IPS-15b (cell line): Measurements from ENCODE around the gene PALM3.
"Not testable (repeated sequence)": the region's sequence is repeated elsewhere in the genome, so short reads cannot be mapped to it uniquely, and the experiment has no call there.

Source experiments
- H3K27me3 ChIP-seq: one replicate; pipeline ENCODE4 v1.6.1; 2013; ENCODE audit warnings: low read length; ENCODE audit not compliant: control insufficient read depth, insufficient read depth
- H3K36me3 ChIP-seq: one replicate; pipeline ENCODE4 v1.6.1; 2013; ENCODE audit warnings: low read length; ENCODE audit not compliant: control insufficient read depth, insufficient read depth
- H3K4me1 ChIP-seq: one replicate; pipeline ENCODE4 v1.6.1; 2013; ENCODE audit warnings: mild to moderate bottlenecking, low read length; ENCODE audit not compliant: control insufficient read depth, insufficient read depth
- H3K4me3 ChIP-seq: one replicate; pipeline ENCODE4 v1.5.1; 2013; ENCODE audit warnings: low read depth, low read length
- H3K9ac ChIP-seq: one replicate; pipeline ENCODE4 v1.6.1; 2013; ENCODE audit warnings: low read depth, mild to moderate bottlenecking, low read length
- H3K9me3 ChIP-seq: one replicate; pipeline ENCODE4 v1.6.1; 2013; ENCODE audit warnings: mild to moderate bottlenecking, low read length; ENCODE audit not compliant: control insufficient read depth, insufficient read depth

The PALM3 gene

GRCh38 chr19:14054721-14055120 is 7.2 kb downstream of the PALM3 start:
- Histone ChIP-seq H3K4me1 (no peaks in the 10 kb centered on the region), H3K9ac (no peak overlapping the region), H3K27me3 (peaks cover 20% of the 10 kb centered on the region), H3K9me3 (no peaks in the 10 kb centered on the region), H3K36me3 (peaks cover 3% of the 10 kb centered on the region), H3K4me3 (no peak overlapping the region)

- H3K27me3 ChIP-seq: peaks cover 15% of the 10 kb centered on the region
Measured at GRCh38 chr19:14054099-14054498, 7.8 kb downstream of the PALM3 start.

GRCh38 chr19:14053500-14053899 is 8.4 kb downstream of the PALM3 start:
- no peak overlapping the region for H3K9ac ChIP-seq

More at GRCh38 chr19:14054099-14054498, 7.8 kb downstream of the PALM3 start:
- Histone ChIP-seq H3K36me3 (peaks cover 3% of the 10 kb centered on the region), H3K4me3 (no peak overlapping the region), H3K9me3 (no peaks in the 10 kb centered on the region), H3K9ac (no peak overlapping the region), H3K4me1 (no peaks in the 10 kb centered on the region)

GRCh38 chr19:14053032-14053431 is 8.8 kb downstream of the PALM3 start:
- H3K9ac ChIP-seq: no peak overlapping the region
- H3K36me3 ChIP-seq: peaks cover 3% of the 10 kb centered on the region
- peaks cover 5% of the 10 kb centered on the region for H3K27me3 ChIP-seq
- H3K4me1 ChIP-seq: no peaks in the 10 kb centered on the region
- no peaks in the 10 kb centered on the region for H3K9me3 ChIP-seq
- H3K4me3 ChIP-seq: no peak overlapping the region

More at GRCh38 chr19:14053500-14053899, 8.4 kb downstream of the PALM3 start:
- no peak overlapping the region for H3K4me3 ChIP-seq
- no peaks in the 10 kb centered on the region for H3K9me3 ChIP-seq
- peaks cover 3% of the 10 kb centered on the region for H3K36me3 ChIP-seq
- peaks cover 10% of the 10 kb centered on the region for H3K27me3 ChIP-seq
- no peaks in the 10 kb centered on the region for H3K4me1 ChIP-seq

GRCh38 chr19:14052470-14052869 is 9.4 kb downstream of the PALM3 start:
- H3K4me3 ChIP-seq: no peak overlapping the region
- peaks cover 3% of the 10 kb centered on the region for H3K36me3 ChIP-seq
- peaks cover 4% of the 10 kb centered on the region for H3K27me3 ChIP-seq
- H3K9ac ChIP-seq: no peak overlapping the region
- no peaks in the 10 kb centered on the region for H3K4me1 ChIP-seq
- no peaks in the 10 kb centered on the region for H3K9me3 ChIP-seq

GRCh38 chr19:14051980-14052379 is 9.9 kb downstream of the PALM3 start:
- H3K36me3 ChIP-seq: peaks cover 3% of the 10 kb centered on the region
- peaks cover 4% of the 10 kb centered on the region for H3K27me3 ChIP-seq
- H3K4me3 ChIP-seq: no peak overlapping the region
- H3K4me1 ChIP-seq: no peaks in the 10 kb centered on the region
- no peak overlapping the region for H3K9ac ChIP-seq
- H3K9me3 ChIP-seq: no peaks in the 10 kb centered on the region

- not testable (repeated sequence) for H3K4me1 ChIP-seq, H3K9ac ChIP-seq, H3K4me3 ChIP-seq, H3K36me3 ChIP-seq, H3K9me3 ChIP-seq, H3K27me3 ChIP-seq
Measured at GRCh38 chr19:14050961-14051360, 10.9 kb downstream of the PALM3 start.

GRCh38 chr19:14050512-14050911 is 11.4 kb downstream of the PALM3 start:
- H3K9me3 ChIP-seq: no peaks in the 10 kb centered on the region
- no peaks in the 10 kb centered on the region for H3K4me1 ChIP-seq
- H3K9ac ChIP-seq: no peak overlapping the region
- H3K27me3 ChIP-seq: no peaks in the 10 kb centered on the region
- H3K4me3 ChIP-seq: no peak overlapping the region
- peaks cover 7% of the 10 kb centered on the region for H3K36me3 ChIP-seq

GRCh38 chr19:14048443-14049153 is 13.3 kb downstream of the PALM3 start:
- Histone ChIP-seq H3K4me1 (no peaks in the 10 kb centered on the region), H3K9me3 (no peaks in the 10 kb centered on the region), H3K9ac (no peak overlapping the region), H3K36me3 (peaks cover 5% of the 10 kb centered on the region), H3K27me3 (no peaks in the 10 kb centered on the region), H3K4me3 (no peak overlapping the region)

GRCh38 chr19:14047866-14048265 is 14.0 kb downstream of the PALM3 start:
- not testable (repeated sequence) for H3K9me3 ChIP-seq, H3K27me3 ChIP-seq, H3K4me3 ChIP-seq, H3K4me1 ChIP-seq, H3K9ac ChIP-seq, H3K36me3 ChIP-seq

GRCh38 chr19:14042659-14043608 is 18.9 kb downstream of the PALM3 start:
- not testable (repeated sequence) for H3K4me1 ChIP-seq, H3K36me3 ChIP-seq, H3K4me3 ChIP-seq, H3K9me3 ChIP-seq, H3K9ac ChIP-seq, H3K27me3 ChIP-seq

GRCh38 chr19:14039181-14039580 is 22.7 kb downstream of the PALM3 start:
- Histone ChIP-seq H3K36me3 (no peaks in the 10 kb centered on the region), H3K27me3 (no peaks in the 10 kb centered on the region), H3K4me3 (no peak overlapping the region), H3K9ac (no peak overlapping the region), H3K9me3 (no peaks in the 10 kb centered on the region), H3K4me1 (no peaks in the 10 kb centered on the region)
